Measurements from ENCODE around the gene DPEP2. TPM values are rescaled to one million over a fixed set of nuclear protein-coding genes. Genes with fewer than 3 reads are reported as not detected.
A peak's percentile ranks its signal among the peaks of the same experiment; 100 is the strongest.

Gene DPEP2
- total and polyA plus RNA-seq, 2 of the 13 experiments (the other 11 are each of a cell fraction or from before 2014, with no cell fraction given): 0.18 TPM; not detected in 1

GRCh38 chr16:68022728-68023537 is 23.6 kb upstream of the DPEP2 start, which contains the start of the genes DDX28 and DUS2 (continued):
- TF ChIP-seq SUZ12 (IDR thresholded peaks at IDR 0.05; ENCODE audit: low read depth, low read length) (no peak), NCOA5 (CRISPR knock-in tag; IDR thresholded peaks at IDR 0.05) (no peak), SIX1 (CRISPR knock-in tag; IDR thresholded peaks at IDR 0.05; ENCODE audit: borderline replicate concordance) (peak; percentile 11; the same call in 1 of the 2 replicates), ZNF282 (IDR thresholded peaks at IDR 0.05; ENCODE audit: partially characterized antibody) (no peak), LBX2 (CRISPR knock-in tag; IDR thresholded peaks at IDR 0.05; ENCODE audit: borderline replicate concordance) (peak; percentile 66; the same call in 1 of the 2 replicates), TBL1XR1 (IDR thresholded peaks at IDR 0.05; ENCODE audit: borderline replicate concordance, low read length, partially characterized antibody) (peak; percentile 52), ZNF564 (CRISPR knock-in tag; IDR thresholded peaks at IDR 0.05) (peak; percentile 91; the same call in 1 of the 2 replicates), MTF2 (CRISPR knock-in tag; IDR thresholded peaks at IDR 0.05; ENCODE audit: borderline replicate concordance) (peak; percentile 49; the same call in 1 of the 2 replicates), TCF7 (IDR thresholded peaks at IDR 0.05; ENCODE audit: low read depth) (no peak), JARID2 (CRISPR knock-in tag; IDR thresholded peaks at IDR 0.05; ENCODE audit: insufficient replicate concordance) (peak; percentile 61), ZNF761 (CRISPR knock-in tag; conservative IDR thresholded peaks at IDR 0.05) (peak; percentile 76; the same call in 1 of the 2 replicates), ZNF547 (CRISPR knock-in tag; IDR thresholded peaks at IDR 0.05) (no peak), SATB2 (CRISPR knock-in tag; IDR thresholded peaks at IDR 0.05) (peak; percentile 76; the same call in 1 of the 2 replicates), CHCHD3 (CRISPR knock-in tag; IDR thresholded peaks at IDR 0.05) (no peak), ZFY (CRISPR knock-in tag; IDR thresholded peaks at IDR 0.05) (peak; percentile 99), ZNF598 (CRISPR knock-in tag; IDR thresholded peaks at IDR 0.05; ENCODE audit: borderline replicate concordance) (no peak), TOPORS (CRISPR knock-in tag; IDR thresholded peaks at IDR 0.05) (peak; percentile 98), ZNF766 (CRISPR knock-in tag; IDR thresholded peaks at IDR 0.05; ENCODE audit: borderline replicate concordance) (no peak), NKX3-1 (CRISPR knock-in tag; IDR thresholded peaks at IDR 0.05) (peak; percentile 44), POLR2A (IDR thresholded peaks at IDR 0.05; ENCODE audit: insufficient read depth in 1 of 2, low read depth in 2 of 2, low read length in 2 of 2) (peak; percentile 88 to 92), ZNF33A (CRISPR knock-in tag; IDR thresholded peaks at IDR 0.05; ENCODE audit: borderline replicate concordance) (no peak; the same call in 1 of the 2 replicates), ZNF629 (CRISPR knock-in tag; conservative IDR thresholded peaks at IDR 0.05) (no peak), PPARG (CRISPR knock-in tag; conservative IDR thresholded peaks at IDR 0.05) (no peak)
- TF ChIP-seq, protein P1, sequence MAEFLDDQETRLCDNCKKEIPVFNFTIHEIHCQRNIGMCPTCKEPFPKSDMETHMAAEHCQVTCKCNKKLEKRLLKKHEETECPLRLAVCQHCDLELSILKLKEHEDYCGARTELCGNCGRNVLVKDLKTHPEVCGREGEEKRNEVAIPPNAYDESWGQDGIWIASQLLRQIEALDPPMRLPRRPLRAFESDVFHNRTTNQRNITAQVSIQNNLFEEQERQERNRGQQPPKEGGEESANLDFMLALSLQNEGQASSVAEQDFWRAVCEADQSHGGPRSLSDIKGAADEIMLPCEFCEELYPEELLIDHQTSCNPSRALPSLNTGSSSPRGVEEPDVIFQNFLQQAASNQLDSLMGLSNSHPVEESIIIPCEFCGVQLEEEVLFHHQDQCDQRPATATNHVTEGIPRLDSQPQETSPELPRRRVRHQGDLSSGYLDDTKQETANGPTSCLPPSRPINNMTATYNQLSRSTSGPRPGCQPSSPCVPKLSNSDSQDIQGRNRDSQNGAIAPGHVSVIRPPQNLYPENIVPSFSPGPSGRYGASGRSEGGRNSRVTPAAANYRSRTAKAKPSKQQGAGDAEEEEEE (CRISPR knock-in tag; IDR thresholded peaks at IDR 0.05; ENCODE audit: borderline replicate concordance): peak; percentile 89; the same call in 1 of the 2 replicates
- TF ChIP-seq, protein P2, sequence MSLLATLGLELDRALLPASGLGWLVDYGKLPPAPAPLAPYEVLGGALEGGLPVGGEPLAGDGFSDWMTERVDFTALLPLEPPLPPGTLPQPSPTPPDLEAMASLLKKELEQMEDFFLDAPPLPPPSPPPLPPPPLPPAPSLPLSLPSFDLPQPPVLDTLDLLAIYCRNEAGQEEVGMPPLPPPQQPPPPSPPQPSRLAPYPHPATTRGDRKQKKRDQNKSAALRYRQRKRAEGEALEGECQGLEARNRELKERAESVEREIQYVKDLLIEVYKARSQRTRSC (CRISPR knock-in tag; IDR thresholded peaks at IDR 0.05; ENCODE audit: low read depth): no peak
- TF ChIP-seq, protein P3, sequence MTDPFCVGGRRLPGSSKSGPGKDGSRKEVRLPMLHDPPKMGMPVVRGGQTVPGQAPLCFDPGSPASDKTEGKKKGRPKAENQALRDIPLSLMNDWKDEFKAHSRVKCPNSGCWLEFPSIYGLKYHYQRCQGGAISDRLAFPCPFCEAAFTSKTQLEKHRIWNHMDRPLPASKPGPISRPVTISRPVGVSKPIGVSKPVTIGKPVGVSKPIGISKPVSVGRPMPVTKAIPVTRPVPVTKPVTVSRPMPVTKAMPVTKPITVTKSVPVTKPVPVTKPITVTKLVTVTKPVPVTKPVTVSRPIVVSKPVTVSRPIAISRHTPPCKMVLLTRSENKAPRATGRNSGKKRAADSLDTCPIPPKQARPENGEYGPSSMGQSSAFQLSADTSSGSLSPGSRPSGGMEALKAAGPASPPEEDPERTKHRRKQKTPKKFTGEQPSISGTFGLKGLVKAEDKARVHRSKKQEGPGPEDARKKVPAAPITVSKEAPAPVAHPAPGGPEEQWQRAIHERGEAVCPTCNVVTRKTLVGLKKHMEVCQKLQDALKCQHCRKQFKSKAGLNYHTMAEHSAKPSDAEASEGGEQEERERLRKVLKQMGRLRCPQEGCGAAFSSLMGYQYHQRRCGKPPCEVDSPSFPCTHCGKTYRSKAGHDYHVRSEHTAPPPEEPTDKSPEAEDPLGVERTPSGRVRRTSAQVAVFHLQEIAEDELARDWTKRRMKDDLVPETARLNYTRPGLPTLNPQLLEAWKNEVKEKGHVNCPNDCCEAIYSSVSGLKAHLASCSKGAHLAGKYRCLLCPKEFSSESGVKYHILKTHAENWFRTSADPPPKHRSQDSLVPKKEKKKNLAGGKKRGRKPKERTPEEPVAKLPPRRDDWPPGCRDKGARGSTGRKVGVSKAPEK (CRISPR knock-in tag; IDR thresholded peaks at IDR 0.05; ENCODE audit: borderline replicate concordance): no peak; the same call in 1 of the 2 replicates

All from HepG2 (cell line).